Spleen (tissue), 3 donors: ENCODE results near the gene SPECC1.
"Not testable (repeated sequence)": the region's sequence is repeated elsewhere in the genome, so short reads cannot be mapped to it uniquely, and the experiment has no call there.

Experiments used
- POLR2A ChIP-seq, 3 donors: fragments of 450-650 bp; IDR thresholded peaks; one replicate each; pipeline ENCODE4 v1.5.1; 2017; ENCODE audit warnings: antibody characterized with exemption in 3 of 3, mild to moderate bottlenecking in 1 of 3
- POLR2AphosphoS5 ChIP-seq, 3 donors: sonication (generic); formaldehyde crosslinking; IDR thresholded peaks; one replicate each; pipeline ENCODE4 v1.5.1; 2017; ENCODE audit warnings: antibody characterized with exemption in 3 of 3

DNA sequence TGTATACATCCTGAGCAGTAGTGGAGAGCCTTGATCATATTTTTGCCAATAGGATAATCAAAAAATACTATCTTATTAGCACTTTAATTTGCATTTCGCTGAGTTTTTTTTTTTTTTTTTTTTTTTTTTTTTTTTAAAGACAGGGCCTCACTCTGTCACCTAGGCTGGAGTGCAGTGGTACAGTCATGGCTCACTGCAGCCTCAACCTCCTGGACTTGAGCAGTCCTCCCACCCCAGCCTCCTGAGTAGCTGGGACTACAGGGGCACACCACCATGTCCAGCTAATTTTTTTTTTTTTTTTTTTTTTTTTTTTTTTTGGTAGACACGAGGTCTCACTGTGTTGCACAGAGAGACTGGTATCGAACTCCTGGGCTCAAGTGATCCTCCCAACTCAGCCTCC lies 230.6 kb downstream of the SPECC1 start:
- not testable (repeated sequence) for TF ChIP-seq POLR2A, POLR2AphosphoS5 (IDR thresholded peaks at IDR 0.05)
